HEK293 (cell line): Measurements from ENCODE around the gene MRPS6.

Experiments used
- BCL11A ChIP-seq: fragments of 450-650 bp; formaldehyde crosslinking; IDR thresholded peaks from 2 replicates; pipeline ENCODE4 v1.5.1; 2016; ENCODE audit warnings: low read depth, missing biosample characterization, missing genetic modification characterization
- FEZF1 ChIP-seq: fragments of 450-650 bp; formaldehyde crosslinking; IDR thresholded peaks from 2 replicates; pipeline ENCODE4 v1.5.1; 2016; ENCODE audit warnings: missing biosample characterization, missing genetic modification characterization
- KLF16 ChIP-seq: fragments of 450-650 bp; formaldehyde crosslinking; IDR thresholded peaks from 2 replicates; pipeline ENCODE4 v1.5.1; 2017; ENCODE audit warnings: missing biosample characterization, missing genetic modification characterization
- REPIN1 ChIP-seq: fragments of 450-650 bp; formaldehyde crosslinking; IDR thresholded peaks from 2 replicates; pipeline ENCODE4 v1.5.1; 2017; ENCODE audit warnings: missing biosample characterization, missing genetic modification characterization, low read depth
- YY2 ChIP-seq: fragments of 450-650 bp; formaldehyde crosslinking; IDR thresholded peaks from 2 replicates; pipeline ENCODE4 v1.5.1; 2016; ENCODE audit warnings: missing biosample characterization, missing genetic modification characterization
- ZBTB17 ChIP-seq: fragments of 450-650 bp; formaldehyde crosslinking; IDR thresholded peaks from 2 replicates; pipeline ENCODE4 v1.5.1; 2016; ENCODE audit warnings: missing biosample characterization, missing genetic modification characterization
- ZBTB20 ChIP-seq: fragments of 450-650 bp; formaldehyde crosslinking; IDR thresholded peaks from 2 replicates; pipeline ENCODE4 v1.5.1; 2016; ENCODE audit warnings: missing biosample characterization, missing genetic modification characterization
- ZEB2 ChIP-seq: fragments of 450-650 bp; formaldehyde crosslinking; IDR thresholded peaks from 2 replicates; pipeline ENCODE4 v1.5.1; 2016; ENCODE audit warnings: missing biosample characterization, missing genetic modification characterization
- ZIC2 ChIP-seq: fragments of 450-650 bp; formaldehyde crosslinking; IDR thresholded peaks from 2 replicates; pipeline ENCODE4 v1.5.1; 2016; ENCODE audit warnings: missing biosample characterization, missing genetic modification characterization
- ZNF16 ChIP-seq: fragments of 450-650 bp; formaldehyde crosslinking; IDR thresholded peaks from 2 replicates; pipeline ENCODE4 v1.5.1; 2016; ENCODE audit warnings: low read depth, missing biosample characterization, missing genetic modification characterization
- ZNF174 ChIP-seq: fragments of 450-650 bp; formaldehyde crosslinking; IDR thresholded peaks from 2 replicates; pipeline ENCODE4 v1.5.0; 2017; ENCODE audit warnings: missing biosample characterization, mild to moderate bottlenecking, missing genetic modification characterization
- ZNF24 ChIP-seq: fragments of 450-650 bp; formaldehyde crosslinking; IDR thresholded peaks from 2 replicates; pipeline ENCODE4 v1.5.1; 2016; ENCODE audit warnings: missing biosample characterization, missing genetic modification characterization
- ZNF26 ChIP-seq: fragments of 450-650 bp; formaldehyde crosslinking; IDR thresholded peaks from 2 replicates; pipeline ENCODE4 v1.5.1; 2016; ENCODE audit warnings: missing biosample characterization, missing genetic modification characterization
- ZNF280D ChIP-seq: fragments of 450-650 bp; formaldehyde crosslinking; IDR thresholded peaks from 2 replicates; pipeline ENCODE4 v1.5.1; 2016; ENCODE audit warnings: missing biosample characterization, missing genetic modification characterization
- ZNF324 ChIP-seq: fragments of 450-650 bp; formaldehyde crosslinking; IDR thresholded peaks from 2 replicates; pipeline ENCODE4 v1.5.1; 2016; ENCODE audit warnings: missing biosample characterization, missing genetic modification characterization
- ZNF473 ChIP-seq: fragments of 450-650 bp; formaldehyde crosslinking; IDR thresholded peaks from 2 replicates; pipeline ENCODE4 v1.5.1; 2017; ENCODE audit warnings: missing biosample characterization, missing genetic modification characterization
- ZNF48 ChIP-seq: fragments of 450-650 bp; formaldehyde crosslinking; IDR thresholded peaks from 2 replicates; pipeline ENCODE4 v1.5.1; 2016; ENCODE audit warnings: missing biosample characterization, missing genetic modification characterization
- ZNF530 ChIP-seq: fragments of 450-650 bp; formaldehyde crosslinking; IDR thresholded peaks from 2 replicates; pipeline ENCODE4 v1.5.1; 2016; ENCODE audit warnings: low read depth, missing biosample characterization, missing genetic modification characterization
- ZNF549 ChIP-seq: fragments of 450-650 bp; IDR thresholded peaks from 2 replicates; pipeline ENCODE4 v1.5.1; 2018; ENCODE audit warnings: missing biosample characterization, missing genetic modification characterization, mild to moderate bottlenecking, inconsistent platforms, moderate library complexity
- ZNF558 ChIP-seq: fragments of 450-650 bp; formaldehyde crosslinking; IDR thresholded peaks from 2 replicates; pipeline ENCODE4 v1.5.1; 2016; ENCODE audit warnings: missing biosample characterization, missing genetic modification characterization
- ZNF624 ChIP-seq: fragments of 450-650 bp; formaldehyde crosslinking; IDR thresholded peaks from 2 replicates; pipeline ENCODE4 v1.5.1; 2017; ENCODE audit warnings: missing biosample characterization, missing genetic modification characterization
- ZNF626 ChIP-seq: fragments of 450-650 bp; sonication (Bioruptor Pico); formaldehyde crosslinking; IDR thresholded peaks from 2 replicates; pipeline ENCODE4 v1.5.1; 2018; ENCODE audit warnings: missing biosample characterization, missing genetic modification characterization, inconsistent platforms
- ZNF629 ChIP-seq: fragments of 450-650 bp; formaldehyde crosslinking; IDR thresholded peaks from 2 replicates; pipeline ENCODE4 v1.5.1; 2017; ENCODE audit warnings: missing biosample characterization, missing genetic modification characterization
- ZNF654 ChIP-seq: fragments of 450-650 bp; formaldehyde crosslinking; IDR thresholded peaks from 2 replicates; pipeline ENCODE4 v1.5.1; 2016; ENCODE audit warnings: low read depth, missing biosample characterization, missing genetic modification characterization
- ZNF692 ChIP-seq: fragments of 450-650 bp; formaldehyde crosslinking; IDR thresholded peaks from 2 replicates; pipeline ENCODE4 v1.5.1; 2016; ENCODE audit warnings: missing biosample characterization, missing genetic modification characterization
- ZNF776 ChIP-seq: fragments of 450-650 bp; formaldehyde crosslinking; IDR thresholded peaks from 2 replicates; pipeline ENCODE4 v1.5.0; 2017; ENCODE audit warnings: missing biosample characterization, missing genetic modification characterization, borderline replicate concordance
- TF ChIP-seq, protein P1 (sequence below): fragments of 450-650 bp; formaldehyde crosslinking; IDR thresholded peaks from 2 replicates; pipeline ENCODE4 v1.5.1; 2016; ENCODE audit warnings: missing biosample characterization, missing genetic modification characterization
- TF ChIP-seq, protein P2 (sequence below): fragments of 450-650 bp; formaldehyde crosslinking; conservative IDR thresholded peaks from 2 replicates; pipeline ENCODE4 v1.5.1; 2016; ENCODE audit warnings: low read depth, missing biosample characterization, missing genetic modification characterization

The MRPS6 gene

GRCh38 chr21:34029743-34030528 lies 43.4 kb upstream of the MRPS6 start (continued):
- peak; percentile 54 for TF ChIP-seq ZBTB20 (tag by site-specific recombination)
- no peak for TF ChIP-seq ZNF626 (tag by site-specific recombination)
- TF ChIP-seq ZNF624 (tag by site-specific recombination) = no peak
- no peak for TF ChIP-seq ZNF174 (tag by site-specific recombination)
- no peak for TF ChIP-seq BCL11A (tag by site-specific recombination)
- TF ChIP-seq ZBTB17 (tag by site-specific recombination) = peak; percentile 92
- TF ChIP-seq, protein P1, sequence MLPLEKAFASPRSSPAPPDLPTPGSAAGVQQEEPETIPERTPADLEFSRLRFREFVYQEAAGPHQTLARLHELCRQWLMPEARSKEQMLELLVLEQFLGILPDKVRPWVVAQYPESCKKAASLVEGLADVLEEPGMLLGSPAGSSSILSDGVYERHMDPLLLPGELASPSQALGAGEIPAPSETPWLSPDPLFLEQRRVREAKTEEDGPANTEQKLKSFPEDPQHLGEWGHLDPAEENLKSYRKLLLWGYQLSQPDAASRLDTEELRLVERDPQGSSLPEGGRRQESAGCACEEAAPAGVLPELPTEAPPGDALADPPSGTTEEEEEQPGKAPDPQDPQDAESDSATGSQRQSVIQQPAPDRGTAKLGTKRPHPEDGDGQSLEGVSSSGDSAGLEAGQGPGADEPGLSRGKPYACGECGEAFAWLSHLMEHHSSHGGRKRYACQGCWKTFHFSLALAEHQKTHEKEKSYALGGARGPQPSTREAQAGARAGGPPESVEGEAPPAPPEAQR (tag by site-specific recombination) = no peak
- no peak for TF ChIP-seq ZNF473 (tag by site-specific recombination)
- no peak for TF ChIP-seq FEZF1 (tag by site-specific recombination)
- TF ChIP-seq ZNF654 = no peak
- TF ChIP-seq ZNF530 (tag by site-specific recombination) = no peak
- TF ChIP-seq ZNF324 = peak; percentile 65; the same call in 1 of the 2 replicates
- no peak for TF ChIP-seq ZNF776 (tag by site-specific recombination)
- TF ChIP-seq ZNF48 = no peak
- no peak; the same call in 1 of the 2 replicates for TF ChIP-seq ZNF549 (tag by site-specific recombination)
- TF ChIP-seq ZNF692 = peak; percentile 54; the same call in 1 of the 2 replicates
- no peak for TF ChIP-seq REPIN1 (tag by site-specific recombination)
- TF ChIP-seq ZNF558 (tag by site-specific recombination) = 0 out of 2 replicates have a peak, but pooled peaks have one; percentile 52
- TF ChIP-seq YY2 (tag by site-specific recombination) = no peak
- 0 out of 2 replicates have a peak, but pooled peaks have one; percentile 16 for TF ChIP-seq ZIC2
- TF ChIP-seq ZNF24 (tag by site-specific recombination) = 0 out of 2 replicates have a peak, but pooled peaks have one; percentile 31
- TF ChIP-seq ZNF16 (tag by site-specific recombination) = no peak
- peak; percentile 54; the same call in 1 of the 2 replicates for TF ChIP-seq ZNF629 (tag by site-specific recombination)
- TF ChIP-seq ZNF280D = no peak
- no peak for TF ChIP-seq ZNF26 (tag by site-specific recombination)
- TF ChIP-seq, protein P2, sequence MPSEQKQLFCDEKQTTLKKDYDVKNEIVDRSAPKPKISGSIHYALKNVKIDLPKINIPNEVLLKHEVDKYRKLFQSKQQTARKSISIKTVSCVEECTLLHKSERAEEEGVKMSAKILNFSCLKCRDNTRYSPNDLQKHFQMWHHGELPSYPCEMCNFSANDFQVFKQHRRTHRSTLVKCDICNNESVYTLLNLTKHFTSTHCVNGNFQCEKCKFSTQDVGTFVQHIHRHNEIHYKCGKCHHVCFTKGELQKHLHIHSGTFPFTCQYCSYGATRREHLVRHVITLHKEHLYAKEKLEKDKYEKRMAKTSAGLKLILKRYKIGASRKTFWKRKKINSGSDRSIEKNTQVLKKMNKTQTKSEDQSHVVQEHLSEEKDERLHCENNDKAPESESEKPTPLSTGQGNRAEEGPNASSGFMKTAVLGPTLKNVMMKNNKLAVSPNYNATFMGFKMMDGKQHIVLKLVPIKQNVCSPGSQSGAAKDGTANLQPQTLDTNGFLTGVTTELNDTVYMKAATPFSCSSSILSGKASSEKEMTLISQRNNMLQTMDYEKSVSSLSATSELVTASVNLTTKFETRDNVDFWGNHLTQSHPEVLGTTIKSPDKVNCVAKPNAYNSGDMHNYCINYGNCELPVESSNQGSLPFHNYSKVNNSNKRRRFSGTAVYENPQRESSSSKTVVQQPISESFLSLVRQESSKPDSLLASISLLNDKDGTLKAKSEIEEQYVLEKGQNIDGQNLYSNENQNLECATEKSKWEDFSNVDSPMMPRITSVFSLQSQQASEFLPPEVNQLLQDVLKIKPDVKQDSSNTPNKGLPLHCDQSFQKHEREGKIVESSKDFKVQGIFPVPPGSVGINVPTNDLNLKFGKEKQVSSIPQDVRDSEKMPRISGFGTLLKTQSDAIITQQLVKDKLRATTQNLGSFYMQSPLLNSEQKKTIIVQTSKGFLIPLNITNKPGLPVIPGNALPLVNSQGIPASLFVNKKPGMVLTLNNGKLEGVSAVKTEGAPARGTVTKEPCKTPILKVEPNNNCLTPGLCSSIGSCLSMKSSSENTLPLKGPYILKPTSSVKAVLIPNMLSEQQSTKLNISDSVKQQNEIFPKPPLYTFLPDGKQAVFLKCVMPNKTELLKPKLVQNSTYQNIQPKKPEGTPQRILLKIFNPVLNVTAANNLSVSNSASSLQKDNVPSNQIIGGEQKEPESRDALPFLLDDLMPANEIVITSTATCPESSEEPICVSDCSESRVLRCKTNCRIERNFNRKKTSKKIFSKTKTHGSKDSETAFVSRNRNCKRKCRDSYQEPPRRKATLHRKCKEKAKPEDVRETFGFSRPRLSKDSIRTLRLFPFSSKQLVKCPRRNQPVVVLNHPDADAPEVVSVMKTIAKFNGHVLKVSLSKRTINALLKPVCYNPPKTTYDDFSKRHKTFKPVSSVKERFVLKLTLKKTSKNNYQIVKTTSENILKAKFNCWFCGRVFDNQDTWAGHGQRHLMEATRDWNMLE (tag by site-specific recombination) = peak; percentile 72
- peak; percentile 46; the same call in 1 of the 2 replicates for TF ChIP-seq KLF16 (tag by site-specific recombination)
- 0 out of 2 replicates have a peak, but pooled peaks have one; percentile 34 for TF ChIP-seq ZEB2 (tag by site-specific recombination)
